WTC11 (cell line): Measurements from ENCODE around the gene SFTA2. TPM values are rescaled to one million over a fixed set of nuclear protein-coding genes. Genes with fewer than 3 reads are reported as not detected.

Experiments used
- ATAC-seq: fragments of 200-7000 bp; cut with Tn5 transposase; 2 replicates; pipeline ENCODE4 v1.10.0; 2021; ENCODE audit warnings: mild to moderate bottlenecking, moderate library complexity
- CTCF ChIA-PET: fragments of 300-600 bp; sonication (Branson Sonifier 250); formaldehyde crosslinking; loops from one replicate; lab custom pipeline; 2021; ENCODE audit warnings: antibody characterized with exemption; lab: Charles Lee
- POLR2A ChIA-PET: fragments of 350-600 bp; sonication (Branson Sonifier 250); formaldehyde crosslinking; loops from one replicate; lab custom pipeline; 2021; ENCODE audit warnings: antibody characterized with exemption; lab: Charles Lee
- DNase-seq: peaks from one replicate; pipeline ENCODE4 v3.0.0; 2021; ENCODE audit warnings: low spot score
- H3K27ac Mint-ChIP-seq: 2 replicates; pipeline ENCODE4 v1.8.0; 2021; ENCODE audit warnings: mixed read lengths
- H3K27me3 Mint-ChIP-seq: 2 replicates; pipeline ENCODE4 v1.8.0; 2021; ENCODE audit warnings: low read depth, mild to moderate bottlenecking, moderate library complexity, mixed read lengths
- H3K36me3 Mint-ChIP-seq: 2 replicates; pipeline ENCODE4 v1.8.0; 2021; ENCODE audit warnings: mixed read lengths
- H3K4me1 Mint-ChIP-seq: 2 replicates; pipeline ENCODE4 v1.8.0; 2022; ENCODE audit warnings: mixed read lengths
- H3K4me3 Mint-ChIP-seq: 2 replicates; pipeline ENCODE4 v1.8.0; 2021; ENCODE audit warnings: mild to moderate bottlenecking, moderate library complexity, mixed read lengths
- H3K9me3 Mint-ChIP-seq: 2 replicates; pipeline ENCODE4 v1.8.0; 2021; ENCODE audit warnings: mixed read lengths
- ATF1 ChIP-seq: sonication (generic); formaldehyde crosslinking; IDR thresholded peaks from 2 replicates; pipeline ENCODE4 v1.8.1; 2023; ENCODE audit warnings: mild to moderate bottlenecking, moderate library complexity, missing genetic modification reagents
- CBFB ChIP-seq: sonication (generic); formaldehyde crosslinking; IDR thresholded peaks from 2 replicates; pipeline ENCODE4 v1.8.1; 2022; ENCODE audit warnings: mild to moderate bottlenecking, low read depth, missing genetic modification reagents
- FOXJ3 ChIP-seq: sonication (generic); formaldehyde crosslinking; IDR thresholded peaks from 2 replicates; pipeline ENCODE4 v1.9.0; 2021; ENCODE audit warnings: missing genetic modification reagents, mild to moderate bottlenecking, borderline replicate concordance
- FOXP1 ChIP-seq: sonication (generic); formaldehyde crosslinking; IDR thresholded peaks from 2 replicates; pipeline ENCODE4 v1.8.0; 2022; ENCODE audit warnings: missing genetic modification reagents, mild to moderate bottlenecking, moderate library complexity, borderline replicate concordance
- GABPB1 ChIP-seq: sonication (generic); formaldehyde crosslinking; IDR thresholded peaks from 2 replicates; pipeline ENCODE4 v1.8.1; 2023; ENCODE audit warnings: mild to moderate bottlenecking, missing genetic modification reagents
- GTF2I ChIP-seq: fragments of 250-450 bp; sonication (Bioruptor Pico); conservative IDR thresholded peaks from 2 replicates; pipeline ENCODE4 v1.4.0; 2021; ENCODE audit warnings: mild to moderate bottlenecking
- RORB ChIP-seq: fragments of 250-450 bp; sonication (Bioruptor Pico); IDR thresholded peaks from 2 replicates; pipeline ENCODE4 v1.9.0; 2021; ENCODE audit warnings: mild to moderate bottlenecking
- TCF7 ChIP-seq: sonication (generic); formaldehyde crosslinking; IDR thresholded peaks from 2 replicates; pipeline ENCODE4 v1.8.0; 2022; ENCODE audit warnings: mild to moderate bottlenecking, low read depth, missing genetic modification reagents, moderate library complexity
- TP53 ChIP-seq: sonication (generic); formaldehyde crosslinking; IDR thresholded peaks from 2 replicates; pipeline ENCODE4 v1.8.1; 2023; ENCODE audit warnings: mild to moderate bottlenecking, missing genetic modification reagents
- ZBTB21 ChIP-seq: sonication (generic); formaldehyde crosslinking; IDR thresholded peaks from 2 replicates; pipeline ENCODE4 v1.8.1; 2023; ENCODE audit warnings: mild to moderate bottlenecking, missing genetic modification reagents, borderline replicate concordance
- ZNF317 ChIP-seq: sonication (generic); formaldehyde crosslinking; IDR thresholded peaks from 2 replicates; pipeline ENCODE4 v1.8.1; 2023; ENCODE audit warnings: low read depth, mild to moderate bottlenecking, moderate library complexity, missing genetic modification reagents, borderline replicate concordance
- total RNA-seq: library from RNA; stranded (reverse); gene quantifications from 3 replicates; pipeline ENCODE4 v1.2.3, GENCODE V29; 2021
- TF ChIP-seq, protein P1 (sequence below): sonication (generic); formaldehyde crosslinking; IDR thresholded peaks from 2 replicates; pipeline ENCODE4 v1.8.1; 2022; ENCODE audit warnings: low read depth, mild to moderate bottlenecking, moderate library complexity, missing genetic modification reagents, borderline replicate concordance
- TF ChIP-seq, protein P2 (sequence below): fragments of 250-450 bp; sonication (Bioruptor Pico); IDR thresholded peaks from 2 replicates; pipeline ENCODE4 v1.9.0; 2021; ENCODE audit warnings: moderate library complexity, mild to moderate bottlenecking, inconsistent platforms, borderline replicate concordance
- TF ChIP-seq, protein P3 (sequence below): sonication (generic); formaldehyde crosslinking; IDR thresholded peaks from 2 replicates; pipeline ENCODE4 v1.8.1; 2023; ENCODE audit warnings: mild to moderate bottlenecking, missing genetic modification reagents, borderline replicate concordance
- TF ChIP-seq, protein P4 (sequence below): sonication (generic); formaldehyde crosslinking; IDR thresholded peaks from 2 replicates; pipeline ENCODE4 v1.8.1; 2022; ENCODE audit warnings: mild to moderate bottlenecking, missing genetic modification reagents, moderate library complexity, borderline replicate concordance
- TF ChIP-seq, protein P5 (sequence below): sonication (generic); formaldehyde crosslinking; IDR thresholded peaks from 2 replicates; pipeline ENCODE4 v1.8.0; 2023; ENCODE audit warnings: mild to moderate bottlenecking, missing genetic modification reagents

SFTA2 gene
- total RNA-seq, 1 experiment from 2014 or later = not detected

DNA sequence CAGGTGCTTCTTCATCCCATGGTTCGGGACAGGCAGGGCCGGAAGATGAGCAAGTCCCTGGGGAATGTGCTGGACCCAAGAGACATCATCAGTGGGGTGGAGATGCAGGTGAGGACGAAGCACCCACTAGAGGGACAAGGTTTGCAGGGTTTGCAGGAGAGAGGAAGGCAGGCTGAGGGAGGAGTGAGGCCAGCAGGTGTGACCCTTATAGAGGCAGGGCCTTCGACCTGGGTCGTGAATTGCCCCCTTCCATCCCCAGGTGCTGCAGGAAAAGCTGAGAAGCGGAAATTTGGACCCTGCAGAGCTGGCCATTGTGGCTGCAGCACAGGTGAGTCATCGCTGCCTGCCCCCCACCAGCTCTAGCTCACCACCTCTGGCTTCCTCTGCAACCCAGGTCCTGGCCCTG, 9.5 kb downstream of the SFTA2 start (continued):
- TF ChIP-seq TCF7 (CRISPR knock-in tag) (no peak), FOXP1 (CRISPR knock-in tag) (no peak), RORB (CRISPR knock-in tag) (no peak)

DNA sequence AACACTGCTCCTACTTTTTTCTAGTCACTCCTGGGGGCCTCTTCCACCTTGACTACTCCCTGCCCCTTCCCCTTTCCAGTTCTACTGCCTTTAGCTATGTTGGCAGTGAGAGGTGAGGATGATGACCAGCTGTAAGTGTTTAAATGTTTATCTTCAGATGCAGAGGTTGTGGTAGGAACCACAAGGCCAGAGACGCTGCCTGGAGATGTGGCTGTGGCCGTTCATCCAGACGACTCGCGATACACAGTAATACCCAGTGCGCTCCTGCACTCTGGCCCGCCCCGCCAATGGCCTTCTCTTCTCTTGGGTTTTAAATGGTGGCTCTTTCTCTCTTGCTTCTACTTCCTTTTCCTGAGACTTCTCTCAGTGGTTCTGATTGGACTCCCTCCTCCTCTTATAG, 13.3 kb downstream of the SFTA2 start:
- TF ChIP-seq TCF7 (CRISPR knock-in tag) (no peak), FOXJ3 (CRISPR knock-in tag) (no peak), RORB (CRISPR knock-in tag) (no peak), ATF1 (CRISPR knock-in tag) (no peak), ZNF317 (CRISPR knock-in tag) (no peak)
- TF ChIP-seq, all 79 proteins: peak for 0
- Mint-ChIP-seq H3K9me3 (no peaks in the 10 kb centered on the region), H3K4me3 (no peak overlapping the region), H3K36me3 (peaks cover 61% of the 10 kb centered on the region), H3K4me1 (peaks cover 19% of the 10 kb centered on the region), H3K27me3 (no peaks in the 10 kb centered on the region), H3K27ac (no peak overlapping the region)
- DNase-seq (no peak), ATAC-seq (no peak)
- ChIA-PET CTCF (interaction anchor here (1.9 to 6.4 kb wide), 2 partner anchors 151 to 161 kb away, joined by 12 to 124 read pairs; no protein-coding TSS in a partner anchor), POLR2A (interaction anchor here (0.9 kb wide), 1 partner anchor 24 kb away, joined by 3 read pairs; no protein-coding TSS in a partner anchor)

DNA sequence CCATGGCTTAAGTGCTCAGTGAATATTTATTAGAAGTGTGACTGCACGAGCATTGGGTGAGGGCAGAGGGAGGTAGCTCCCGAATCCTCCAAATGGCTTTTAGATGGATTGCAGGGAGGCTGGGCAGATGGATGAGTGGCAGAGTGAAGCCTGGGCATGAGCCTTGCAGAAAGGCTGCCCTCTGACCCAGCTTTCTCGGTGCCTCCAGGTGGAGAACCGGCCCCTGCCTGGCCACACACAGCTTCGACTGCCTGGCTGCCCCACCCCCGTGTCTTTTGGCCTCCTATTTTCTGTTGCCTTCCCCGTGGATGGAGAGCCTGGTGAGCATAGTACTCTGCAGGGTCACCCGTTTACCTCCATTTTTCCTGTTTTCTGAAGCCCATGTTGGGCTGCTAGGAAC, 14.5 kb downstream of the SFTA2 start:
- DNase-seq (no peak), ATAC-seq (no peak)
- H3K4me3 Mint-ChIP-seq = no peak overlapping the region
- ChIA-PET POLR2A (interaction anchor here (0.7 kb wide), 1 partner anchor 33 kb away, joined by 3 read pairs; no protein-coding TSS in a partner anchor), CTCF (interaction anchor here (1.1 to 6.4 kb wide), 6 partner anchors 95 to 170 kb away, joined by 3 to 124 read pairs (median 4); no protein-coding TSS in a partner anchor)
- no peaks in the 10 kb centered on the region for H3K9me3 Mint-ChIP-seq
- H3K4me1 Mint-ChIP-seq = peaks cover 22% of the 10 kb centered on the region
- H3K27ac Mint-ChIP-seq = no peak overlapping the region
- TF ChIP-seq, protein P1, sequence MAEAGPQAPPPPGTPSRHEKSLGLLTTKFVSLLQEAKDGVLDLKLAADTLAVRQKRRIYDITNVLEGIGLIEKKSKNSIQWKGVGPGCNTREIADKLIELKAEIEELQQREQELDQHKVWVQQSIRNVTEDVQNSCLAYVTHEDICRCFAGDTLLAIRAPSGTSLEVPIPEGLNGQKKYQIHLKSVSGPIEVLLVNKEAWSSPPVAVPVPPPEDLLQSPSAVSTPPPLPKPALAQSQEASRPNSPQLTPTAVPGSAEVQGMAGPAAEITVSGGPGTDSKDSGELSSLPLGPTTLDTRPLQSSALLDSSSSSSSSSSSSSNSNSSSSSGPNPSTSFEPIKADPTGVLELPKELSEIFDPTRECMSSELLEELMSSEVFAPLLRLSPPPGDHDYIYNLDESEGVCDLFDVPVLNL (CRISPR knock-in tag) = no peak
- TF ChIP-seq TP53 (CRISPR knock-in tag) (no peak), GTF2I (CRISPR knock-in tag) (no peak), CBFB (CRISPR knock-in tag) (no peak), ZBTB21 (CRISPR knock-in tag) (no peak)
- TF ChIP-seq, protein P2, sequence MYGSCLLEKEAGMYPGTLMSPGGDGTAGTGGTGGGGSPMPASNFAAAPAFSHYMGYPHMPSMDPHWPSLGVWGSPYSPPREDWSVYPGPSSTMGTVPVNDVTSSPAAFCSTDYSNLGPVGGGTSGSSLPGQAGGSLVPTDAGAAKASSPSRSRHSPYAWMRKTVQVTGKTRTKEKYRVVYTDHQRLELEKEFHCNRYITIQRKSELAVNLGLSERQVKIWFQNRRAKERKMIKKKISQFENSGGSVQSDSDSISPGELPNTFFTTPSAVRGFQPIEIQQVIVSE (CRISPR knock-in tag) = no peak
- peaks cover 52% of the 10 kb centered on the region for H3K36me3 Mint-ChIP-seq
- H3K27me3 Mint-ChIP-seq = no peaks in the 10 kb centered on the region

DNA sequence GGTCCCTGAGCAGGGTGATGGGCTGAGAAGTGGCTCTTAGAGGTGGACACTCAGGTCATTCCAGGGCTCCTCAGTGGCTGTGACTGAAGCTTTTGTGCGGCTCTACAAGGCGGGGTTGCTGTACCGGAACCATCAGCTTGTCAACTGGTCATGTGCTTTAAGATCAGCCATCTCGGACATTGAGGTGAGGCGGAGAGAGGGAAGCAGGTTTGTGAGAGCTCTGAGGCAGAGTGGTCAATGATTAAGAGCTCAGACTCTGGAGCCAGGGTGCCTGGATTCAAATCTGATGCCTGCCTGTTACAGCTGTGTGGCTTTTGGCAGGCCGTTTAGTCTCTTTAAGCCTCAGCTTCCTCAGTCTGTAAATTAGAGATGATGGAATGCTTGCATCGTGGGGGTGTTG, 14.9 kb downstream of the SFTA2 start:
- no peak overlapping the region for H3K4me3 Mint-ChIP-seq
- no peaks in the 10 kb centered on the region for H3K27me3 Mint-ChIP-seq
- CTCF ChIA-PET = interaction anchor here (1.1 to 6.4 kb wide), 7 partner anchors 95 to 170 kb away, joined by 3 to 124 read pairs (median 5); no protein-coding TSS in a partner anchor
- H3K4me1 Mint-ChIP-seq = peaks cover 22% of the 10 kb centered on the region
- peaks cover 51% of the 10 kb centered on the region for H3K36me3 Mint-ChIP-seq
- H3K27ac Mint-ChIP-seq = no peak overlapping the region
- DNase-seq = no peak
- no peak for ATAC-seq
- TF ChIP-seq RORB (CRISPR knock-in tag) (no peak), GABPB1 (CRISPR knock-in tag) (no peak), FOXJ3 (CRISPR knock-in tag) (no peak)
- TF ChIP-seq, protein P3, sequence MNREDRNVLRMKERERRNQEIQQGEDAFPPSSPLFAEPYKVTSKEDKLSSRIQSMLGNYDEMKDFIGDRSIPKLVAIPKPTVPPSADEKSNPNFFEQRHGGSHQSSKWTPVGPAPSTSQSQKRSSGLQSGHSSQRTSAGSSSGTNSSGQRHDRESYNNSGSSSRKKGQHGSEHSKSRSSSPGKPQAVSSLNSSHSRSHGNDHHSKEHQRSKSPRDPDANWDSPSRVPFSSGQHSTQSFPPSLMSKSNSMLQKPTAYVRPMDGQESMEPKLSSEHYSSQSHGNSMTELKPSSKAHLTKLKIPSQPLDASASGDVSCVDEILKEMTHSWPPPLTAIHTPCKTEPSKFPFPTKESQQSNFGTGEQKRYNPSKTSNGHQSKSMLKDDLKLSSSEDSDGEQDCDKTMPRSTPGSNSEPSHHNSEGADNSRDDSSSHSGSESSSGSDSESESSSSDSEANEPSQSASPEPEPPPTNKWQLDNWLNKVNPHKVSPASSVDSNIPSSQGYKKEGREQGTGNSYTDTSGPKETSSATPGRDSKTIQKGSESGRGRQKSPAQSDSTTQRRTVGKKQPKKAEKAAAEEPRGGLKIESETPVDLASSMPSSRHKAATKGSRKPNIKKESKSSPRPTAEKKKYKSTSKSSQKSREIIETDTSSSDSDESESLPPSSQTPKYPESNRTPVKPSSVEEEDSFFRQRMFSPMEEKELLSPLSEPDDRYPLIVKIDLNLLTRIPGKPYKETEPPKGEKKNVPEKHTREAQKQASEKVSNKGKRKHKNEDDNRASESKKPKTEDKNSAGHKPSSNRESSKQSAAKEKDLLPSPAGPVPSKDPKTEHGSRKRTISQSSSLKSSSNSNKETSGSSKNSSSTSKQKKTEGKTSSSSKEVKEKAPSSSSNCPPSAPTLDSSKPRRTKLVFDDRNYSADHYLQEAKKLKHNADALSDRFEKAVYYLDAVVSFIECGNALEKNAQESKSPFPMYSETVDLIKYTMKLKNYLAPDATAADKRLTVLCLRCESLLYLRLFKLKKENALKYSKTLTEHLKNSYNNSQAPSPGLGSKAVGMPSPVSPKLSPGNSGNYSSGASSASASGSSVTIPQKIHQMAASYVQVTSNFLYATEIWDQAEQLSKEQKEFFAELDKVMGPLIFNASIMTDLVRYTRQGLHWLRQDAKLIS (CRISPR knock-in tag) = no peak
- TF ChIP-seq, protein P4, sequence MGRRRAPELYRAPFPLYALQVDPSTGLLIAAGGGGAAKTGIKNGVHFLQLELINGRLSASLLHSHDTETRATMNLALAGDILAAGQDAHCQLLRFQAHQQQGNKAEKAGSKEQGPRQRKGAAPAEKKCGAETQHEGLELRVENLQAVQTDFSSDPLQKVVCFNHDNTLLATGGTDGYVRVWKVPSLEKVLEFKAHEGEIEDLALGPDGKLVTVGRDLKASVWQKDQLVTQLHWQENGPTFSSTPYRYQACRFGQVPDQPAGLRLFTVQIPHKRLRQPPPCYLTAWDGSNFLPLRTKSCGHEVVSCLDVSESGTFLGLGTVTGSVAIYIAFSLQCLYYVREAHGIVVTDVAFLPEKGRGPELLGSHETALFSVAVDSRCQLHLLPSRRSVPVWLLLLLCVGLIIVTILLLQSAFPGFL (CRISPR knock-in tag) = no peak
- TF ChIP-seq, protein P5, sequence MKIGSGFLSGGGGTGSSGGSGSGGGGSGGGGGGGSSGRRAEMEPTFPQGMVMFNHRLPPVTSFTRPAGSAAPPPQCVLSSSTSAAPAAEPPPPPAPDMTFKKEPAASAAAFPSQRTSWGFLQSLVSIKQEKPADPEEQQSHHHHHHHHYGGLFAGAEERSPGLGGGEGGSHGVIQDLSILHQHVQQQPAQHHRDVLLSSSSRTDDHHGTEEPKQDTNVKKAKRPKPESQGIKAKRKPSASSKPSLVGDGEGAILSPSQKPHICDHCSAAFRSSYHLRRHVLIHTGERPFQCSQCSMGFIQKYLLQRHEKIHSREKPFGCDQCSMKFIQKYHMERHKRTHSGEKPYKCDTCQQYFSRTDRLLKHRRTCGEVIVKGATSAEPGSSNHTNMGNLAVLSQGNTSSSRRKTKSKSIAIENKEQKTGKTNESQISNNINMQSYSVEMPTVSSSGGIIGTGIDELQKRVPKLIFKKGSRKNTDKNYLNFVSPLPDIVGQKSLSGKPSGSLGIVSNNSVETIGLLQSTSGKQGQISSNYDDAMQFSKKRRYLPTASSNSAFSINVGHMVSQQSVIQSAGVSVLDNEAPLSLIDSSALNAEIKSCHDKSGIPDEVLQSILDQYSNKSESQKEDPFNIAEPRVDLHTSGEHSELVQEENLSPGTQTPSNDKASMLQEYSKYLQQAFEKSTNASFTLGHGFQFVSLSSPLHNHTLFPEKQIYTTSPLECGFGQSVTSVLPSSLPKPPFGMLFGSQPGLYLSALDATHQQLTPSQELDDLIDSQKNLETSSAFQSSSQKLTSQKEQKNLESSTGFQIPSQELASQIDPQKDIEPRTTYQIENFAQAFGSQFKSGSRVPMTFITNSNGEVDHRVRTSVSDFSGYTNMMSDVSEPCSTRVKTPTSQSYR (CRISPR knock-in tag) = no peak
- TF ChIP-seq, all 79 proteins: peak for 0
- POLR2A ChIA-PET = interaction anchor here (0.7 to 1.4 kb wide), 2 partner anchors 32 to 36 kb away, joined by 3 to 4 read pairs; no protein-coding TSS in a partner anchor
- no peaks in the 10 kb centered on the region for H3K9me3 Mint-ChIP-seq
